NCI-H128 (cell line): Measurements from ENCODE around the gene PLLP.

ENCODE experiments used
- DNase-seq: peaks from one replicate; lab custom pipeline; 2025; ENCODE audit not compliant: unreplicated experiment; lab: John Stamatoyannopoulos, UW

Gene PLLP

DNA sequence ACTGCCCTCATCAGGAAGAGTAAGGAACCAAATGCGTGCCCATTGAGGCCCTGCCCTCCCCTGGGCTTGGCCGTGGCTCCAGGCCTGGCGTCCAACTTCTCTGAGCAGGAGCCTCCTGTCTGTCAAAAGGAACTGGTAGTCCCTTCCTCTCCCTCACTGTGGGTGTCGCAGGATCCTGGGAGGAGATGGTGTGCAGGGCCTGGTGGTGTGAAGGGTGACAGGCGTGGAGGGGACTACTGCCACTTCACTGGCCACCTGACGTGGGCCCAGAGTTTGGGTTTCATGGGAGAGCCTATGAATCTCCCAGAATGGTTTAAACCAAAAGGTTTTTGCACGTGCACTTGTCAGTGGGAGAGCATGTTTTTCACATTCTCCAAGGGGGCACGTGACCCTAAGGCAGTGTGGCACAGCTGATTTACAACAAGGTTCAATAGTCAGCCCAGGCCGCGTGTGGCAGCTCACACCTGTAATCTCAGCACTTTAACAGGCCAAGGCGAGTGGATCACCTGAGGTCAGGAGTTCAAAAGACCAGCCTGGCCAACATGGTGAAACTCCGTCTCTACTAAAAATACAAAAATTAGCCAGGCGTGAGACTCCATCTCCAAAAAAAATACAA lies 26.9 kb downstream of the PLLP start:
- no peak for DNase-seq

DNA sequence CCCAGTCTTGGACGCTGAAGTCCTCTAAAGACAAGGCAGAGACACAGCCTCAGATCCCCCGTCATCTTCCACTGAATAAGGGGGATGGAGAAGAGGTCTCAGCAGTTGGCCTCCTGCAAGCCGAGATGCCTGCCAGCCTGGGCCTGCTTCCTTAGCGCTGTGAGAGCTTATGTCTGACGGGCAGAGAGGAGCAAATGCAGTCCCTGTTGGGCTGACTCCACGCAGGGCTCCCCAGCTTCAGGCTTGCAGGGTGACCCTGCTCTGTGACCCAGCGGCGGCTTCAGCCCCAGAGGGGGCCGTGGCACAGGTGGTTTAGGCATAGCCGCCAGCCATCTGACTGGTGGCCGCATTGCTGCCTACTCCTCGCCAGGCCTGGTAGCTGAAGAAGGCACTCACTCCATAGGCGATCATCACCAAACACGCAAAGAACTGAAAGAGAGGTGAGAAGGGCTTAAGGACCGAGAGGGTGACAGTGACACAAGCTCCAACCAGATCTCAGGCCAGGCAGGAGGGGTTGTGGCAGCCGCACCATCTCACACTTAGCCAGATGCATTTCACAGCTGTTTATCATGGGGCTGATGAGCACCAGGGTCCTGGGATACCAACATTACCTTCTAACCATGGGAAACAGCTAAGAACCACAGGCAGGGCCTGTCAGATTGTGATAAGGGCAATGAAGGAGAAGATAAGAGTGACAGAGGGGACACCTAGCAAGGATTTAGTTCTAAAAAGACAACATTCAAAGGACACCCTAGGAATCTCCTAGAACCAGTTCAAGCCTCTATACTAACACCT lies 27.7 kb downstream of the PLLP start:
- no peak for DNase-seq

DNA sequence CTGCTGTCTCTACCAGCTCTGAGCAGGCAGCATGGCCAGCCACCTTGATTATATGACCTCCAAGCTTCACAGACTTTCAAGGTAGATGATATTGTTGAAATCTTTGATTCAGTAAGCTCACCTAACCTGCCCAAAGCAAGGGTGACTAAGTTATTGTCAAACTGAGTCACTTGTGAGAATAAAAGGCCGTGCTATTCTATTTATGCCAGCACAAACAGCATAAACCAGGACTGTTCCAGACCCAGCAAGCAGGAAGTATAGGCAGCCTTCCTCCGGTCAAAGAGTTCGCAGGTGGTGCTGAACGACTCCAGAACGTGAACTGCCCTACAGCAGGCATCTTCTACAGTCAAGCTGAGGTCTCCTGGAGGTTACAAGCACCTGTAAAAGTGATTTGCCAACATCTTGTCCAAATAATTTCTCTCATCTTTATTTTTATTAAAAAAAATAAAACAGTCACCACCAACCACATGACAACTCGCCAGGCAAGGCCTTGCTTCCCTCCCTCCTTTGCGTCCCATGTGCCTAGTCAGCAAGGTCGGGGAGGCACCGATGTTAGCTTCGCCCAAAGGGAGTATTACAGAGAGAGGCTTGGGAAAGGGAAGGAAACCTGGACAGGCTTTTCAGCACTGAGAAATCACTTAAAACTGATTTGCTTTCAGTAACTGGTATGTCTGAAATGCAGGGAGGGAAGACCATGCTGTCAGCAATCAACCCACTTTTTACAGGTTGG lies 28.6 kb downstream of the PLLP start:
- no peak for DNase-seq

DNA sequence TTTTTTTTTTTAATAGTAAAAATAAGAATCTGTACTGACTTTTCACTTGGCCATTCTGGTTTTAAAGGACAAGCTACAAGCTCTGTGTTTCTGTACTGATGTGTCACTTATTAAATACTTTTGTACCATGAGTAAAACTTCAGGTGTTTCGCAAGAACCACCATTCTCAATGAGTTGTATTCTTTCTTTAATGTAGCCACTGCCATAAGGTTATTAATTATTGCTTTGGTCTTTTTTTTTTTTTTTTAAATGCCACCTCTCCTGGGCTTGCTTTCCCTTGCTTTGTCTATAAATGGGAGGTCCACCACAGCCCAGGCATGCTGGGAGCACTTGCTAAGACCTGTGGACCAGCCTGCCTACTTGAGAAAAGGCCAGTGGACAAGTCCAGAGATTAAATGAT lies 31.0 kb downstream of the PLLP start:
- DNase-seq = no peak

DNA sequence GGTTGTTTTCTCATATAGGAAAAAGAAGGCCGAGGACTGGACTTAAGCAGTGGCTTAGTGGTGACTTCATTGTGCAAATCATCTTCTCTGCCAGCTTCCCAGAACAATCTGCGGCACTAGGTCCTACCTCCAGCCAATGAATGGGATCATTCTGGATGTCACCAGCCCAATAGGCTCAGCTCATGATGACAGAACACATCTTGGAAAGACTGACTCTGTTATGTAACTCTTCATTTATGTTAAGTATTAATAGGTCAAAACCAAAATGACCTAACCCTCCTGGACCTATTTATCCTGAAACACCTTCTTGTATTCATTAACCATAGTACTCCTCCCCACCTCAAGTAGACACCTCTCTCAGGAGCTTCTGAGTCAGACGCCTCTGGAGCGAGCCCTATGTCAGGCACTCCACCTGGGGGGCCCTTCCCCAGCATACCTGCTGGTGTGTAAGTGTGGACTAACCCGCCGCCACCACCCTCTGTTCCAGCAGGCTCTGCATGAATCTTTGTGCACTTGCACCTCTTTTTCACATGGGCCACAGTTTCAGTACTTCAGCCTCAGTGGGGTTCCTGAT lies 32.2 kb downstream of the PLLP start:
- DNase-seq = no peak

DNA sequence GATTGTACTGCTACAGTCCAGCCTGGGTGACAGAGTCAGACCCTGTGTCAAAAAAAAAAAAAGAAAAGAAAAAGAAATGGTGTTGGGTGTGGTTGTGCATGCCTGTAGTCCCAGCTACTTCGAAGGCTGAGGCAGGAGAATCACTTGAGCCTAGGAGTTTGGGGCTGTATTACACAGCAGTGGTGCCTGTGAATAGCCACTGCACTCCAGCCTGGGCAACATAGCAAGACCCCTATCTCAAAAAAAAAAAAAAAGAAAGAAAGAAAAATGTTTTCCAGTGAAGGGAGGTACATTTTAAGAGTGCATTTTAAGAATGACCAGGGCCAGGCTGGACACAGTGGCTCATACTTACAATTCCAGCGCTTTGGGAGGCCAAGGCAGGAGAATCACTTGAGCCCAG lies 33.1 kb downstream of the PLLP start:
- no peak for DNase-seq

DNA sequence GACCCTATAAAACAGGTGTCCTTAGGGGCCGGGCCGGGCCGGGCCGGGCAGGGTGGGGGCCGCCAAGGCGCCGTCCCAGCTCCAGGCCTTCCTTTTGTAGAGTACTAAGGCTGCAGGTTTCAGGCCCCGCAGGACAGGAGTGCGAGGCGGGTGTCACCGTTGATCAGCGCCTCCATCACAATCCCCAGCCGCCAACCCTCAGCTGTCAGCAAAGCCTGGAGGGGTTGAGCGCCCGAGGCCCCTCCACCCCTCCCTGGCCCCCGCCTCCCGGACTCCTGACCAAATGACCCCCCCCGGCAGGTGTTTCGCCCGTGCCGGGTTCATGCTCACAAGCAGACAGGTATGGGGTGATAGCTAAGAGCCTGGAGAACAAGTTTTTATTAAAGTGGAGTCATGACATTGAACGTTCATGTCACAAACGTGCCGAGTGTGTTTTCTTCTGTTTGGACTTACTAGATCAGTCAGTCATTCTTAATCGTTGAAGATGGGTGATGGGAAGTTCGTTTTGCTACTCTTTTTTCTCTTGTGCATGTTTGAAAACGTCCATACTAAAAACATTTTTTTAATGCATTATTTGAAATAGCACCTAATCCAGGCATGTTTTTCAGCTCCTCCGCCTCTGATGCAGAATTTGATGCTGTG lies 38.9 kb downstream of the PLLP start:
- DNase-seq = no peak

DNA sequence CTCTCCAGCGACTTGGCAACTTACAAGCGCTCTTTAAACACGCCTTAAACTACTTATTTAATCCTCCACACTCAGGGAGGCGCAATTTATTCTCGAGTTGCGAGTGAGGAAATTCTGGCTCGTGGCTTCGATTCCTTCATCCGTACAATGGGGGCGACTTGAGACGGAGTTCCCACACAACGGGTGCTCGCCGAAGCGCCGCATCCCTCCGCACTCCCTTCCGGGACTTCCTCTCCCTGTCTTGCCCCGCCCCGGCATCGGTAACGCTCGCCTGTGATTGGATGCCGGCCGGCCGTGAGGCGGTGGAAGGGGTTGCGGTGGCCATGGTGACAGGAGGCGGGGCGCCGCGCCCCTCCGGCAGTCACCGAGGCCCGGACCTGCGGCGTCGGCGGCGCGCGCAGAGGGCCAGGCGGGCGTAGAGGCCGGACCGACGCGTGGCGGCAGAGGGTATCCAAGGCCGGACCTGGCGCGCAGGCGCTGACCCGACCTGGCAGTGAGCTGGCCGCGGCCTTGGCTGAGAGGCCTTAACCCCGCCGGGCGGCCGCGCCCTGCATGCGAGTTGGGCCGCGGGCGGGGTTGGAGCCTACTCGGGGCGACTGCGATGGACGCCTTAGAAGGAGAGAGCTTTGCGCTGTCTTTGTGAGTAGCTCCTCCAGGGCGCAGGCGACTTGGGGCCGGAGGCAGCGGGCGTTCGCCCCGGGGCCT lies 39.6 kb downstream of the PLLP start, which contains the start of gene ARL2BP:
Gene ARL2BP (plus strand): TSS at position 493 of the 705 bp plus-strand sequence. CDS start 109 bp downstream, at position 602.
- DNase-seq = peak; percentile 81

DNA sequence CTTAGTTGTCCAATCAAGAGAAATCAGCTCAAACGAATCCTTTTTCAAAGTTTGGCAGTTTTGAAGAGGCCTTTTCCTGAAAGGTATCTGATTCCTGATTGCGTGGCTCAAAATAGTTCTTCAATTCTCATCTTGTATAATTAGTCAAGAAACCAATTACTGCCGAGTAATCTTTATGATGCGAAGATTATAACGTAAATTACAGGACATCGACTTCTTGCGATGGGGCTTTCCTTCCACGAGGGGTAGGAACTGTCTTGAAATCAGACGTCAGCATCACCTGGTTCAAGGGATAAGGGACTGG lies 40.1 kb downstream of the PLLP start:
- no peak for DNase-seq

DNA sequence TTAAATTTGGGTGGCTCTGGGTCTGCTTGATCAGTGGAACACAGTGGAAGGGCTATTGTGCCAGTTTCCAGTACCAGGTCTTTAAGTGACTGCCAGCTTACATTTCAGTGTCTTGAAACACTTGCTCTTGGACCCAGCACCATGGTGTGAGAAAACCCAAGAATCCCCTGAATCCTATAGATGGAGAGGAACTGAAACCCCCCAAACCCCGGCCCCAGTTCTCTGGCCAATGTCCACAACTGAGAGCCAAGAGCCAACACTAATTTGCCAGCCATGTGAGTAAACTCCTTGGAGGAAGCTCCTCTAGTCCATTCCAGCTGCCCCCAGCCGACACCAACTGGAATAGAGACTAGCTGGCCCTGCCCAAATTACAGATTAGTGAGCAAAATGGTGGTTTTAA lies 41.8 kb downstream of the PLLP start:
- DNase-seq = no peak

DNA sequence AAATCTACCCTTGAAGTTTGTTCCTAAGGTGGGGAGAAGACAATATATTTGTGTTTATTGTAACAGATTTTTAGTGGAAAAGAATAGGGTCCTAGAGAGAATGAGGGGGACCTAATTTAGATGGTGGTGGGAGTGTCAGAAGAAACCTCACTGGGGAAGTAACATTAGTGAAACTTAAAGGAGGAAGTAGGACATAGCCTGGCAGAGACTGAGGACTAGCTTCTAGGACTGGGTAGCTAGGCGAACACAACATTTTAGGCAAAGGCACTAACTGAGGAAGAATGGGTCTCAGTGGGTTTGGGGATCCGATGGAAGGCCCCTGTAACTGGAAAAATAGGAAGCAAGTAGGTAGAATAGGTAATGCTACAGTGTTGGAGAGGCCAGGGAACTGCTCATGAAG lies 43.6 kb downstream of the PLLP start:
- DNase-seq = no peak

DNA sequence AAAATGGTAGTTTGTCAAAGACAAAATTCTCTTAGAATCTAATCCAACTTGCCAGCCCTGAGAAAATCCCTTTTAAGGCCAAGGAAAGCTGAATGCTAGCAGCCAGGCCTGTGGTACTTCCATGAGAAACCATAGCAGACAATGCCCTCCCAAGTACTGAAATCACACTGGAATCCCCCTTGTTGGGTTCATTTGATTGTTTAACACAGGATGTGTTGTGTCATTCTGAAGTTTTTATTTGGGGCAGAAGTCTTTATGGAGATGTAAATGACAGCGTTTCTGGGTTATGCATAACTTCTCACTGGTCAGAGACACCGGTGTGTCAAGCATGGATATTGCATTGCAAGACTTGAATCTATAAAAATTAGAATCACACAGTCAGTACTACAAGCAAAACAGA lies 45.4 kb downstream of the PLLP start:
- DNase-seq = no peak

DNA sequence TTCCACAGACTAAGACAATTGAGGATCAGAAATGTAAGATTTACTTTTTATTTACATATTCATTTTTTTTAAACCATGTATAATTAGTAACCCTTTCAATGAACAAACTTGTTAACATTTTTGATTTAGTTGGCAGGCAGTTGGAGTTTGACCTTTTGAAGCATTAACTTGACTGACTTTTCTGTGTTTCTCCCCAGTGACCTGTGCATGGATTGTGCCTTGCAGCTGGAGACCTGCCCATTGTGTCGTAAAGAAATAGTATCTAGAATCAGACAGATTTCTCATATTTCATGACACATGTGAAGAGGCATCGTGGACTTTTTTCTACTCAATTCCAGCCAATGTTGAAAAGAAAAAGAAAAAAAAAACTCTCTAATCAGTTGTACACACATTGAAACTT lies 45.8 kb downstream of the PLLP start:
- no peak for DNase-seq

DNA sequence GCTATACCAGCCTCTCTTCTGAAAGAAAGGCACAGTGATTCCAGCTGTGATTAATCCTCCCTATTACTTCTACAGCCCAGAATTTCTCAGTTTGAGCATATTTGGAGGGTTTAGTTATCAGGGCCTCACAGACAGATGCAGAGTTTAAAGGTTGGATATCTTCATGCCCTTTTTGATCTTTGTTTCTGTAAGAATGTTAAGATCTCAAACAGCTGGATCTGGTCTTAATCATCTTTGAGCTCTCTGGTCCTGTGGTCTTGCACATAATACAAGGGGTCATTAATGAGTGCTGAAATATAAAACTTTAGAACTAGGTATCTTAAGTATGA lies 48.5 kb downstream of the PLLP start:
- DNase-seq = no peak

DNA sequence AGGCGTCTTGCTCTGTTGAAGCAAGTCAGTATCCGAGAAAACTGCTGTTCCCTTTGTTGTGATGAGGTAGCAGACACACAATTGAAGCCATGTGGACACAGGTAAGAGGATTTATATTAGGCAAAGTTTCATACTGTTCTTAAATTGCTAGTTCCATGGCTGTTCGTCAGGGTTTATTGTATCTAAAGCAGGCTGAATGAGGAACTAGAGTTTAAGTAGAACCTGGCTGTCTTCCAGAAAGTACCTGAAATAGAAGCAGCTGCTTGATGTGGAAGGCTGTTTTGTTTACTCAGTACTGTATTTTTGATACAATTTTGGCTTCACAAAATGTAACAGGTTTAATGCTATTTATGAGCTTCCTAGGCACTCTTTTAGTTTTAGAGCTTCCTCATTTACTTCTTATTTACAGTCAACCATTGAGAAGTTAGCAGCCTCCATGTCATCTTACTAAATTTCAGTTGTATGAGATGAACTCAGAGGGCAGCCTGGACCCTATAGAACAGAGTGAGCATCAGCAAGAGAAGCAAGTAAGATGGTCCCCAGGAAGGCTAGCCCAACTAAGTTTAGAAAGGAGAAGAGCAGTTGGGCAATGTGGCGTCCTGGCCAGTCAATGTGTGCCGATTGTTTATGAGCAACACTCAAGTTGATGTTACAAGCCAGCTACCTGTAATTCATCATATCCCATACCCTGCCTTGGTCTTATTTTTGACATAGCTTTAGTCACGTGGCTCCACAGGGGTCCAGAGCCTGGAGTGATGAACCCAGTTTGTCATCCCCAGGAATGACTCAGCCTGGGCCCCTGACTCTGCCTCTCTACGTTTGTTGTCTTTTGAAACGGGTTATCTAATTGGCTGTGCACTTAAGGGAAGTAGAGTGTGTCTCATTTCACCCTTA lies 49.1 kb downstream of the PLLP start:
- DNase-seq = peak; percentile 74

DNA sequence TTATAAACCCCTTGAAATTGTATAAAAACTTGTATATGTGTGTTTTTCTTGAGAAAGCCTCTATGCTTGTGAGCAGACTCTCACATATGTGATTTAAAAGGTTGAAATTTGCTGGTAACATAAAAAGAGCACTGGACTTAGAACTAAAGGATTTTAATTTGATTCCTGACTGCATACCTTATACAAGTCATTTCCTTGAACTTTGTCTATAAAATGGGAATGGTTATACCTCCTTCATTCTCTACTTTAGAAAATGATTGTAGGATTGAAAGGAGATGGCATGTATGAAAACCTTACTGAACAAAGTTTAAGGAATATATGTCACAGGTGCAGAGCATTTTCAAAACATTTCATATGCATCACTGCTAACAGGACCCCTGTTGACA lies 49.8 kb downstream of the PLLP start:
- DNase-seq = no peak

DNA sequence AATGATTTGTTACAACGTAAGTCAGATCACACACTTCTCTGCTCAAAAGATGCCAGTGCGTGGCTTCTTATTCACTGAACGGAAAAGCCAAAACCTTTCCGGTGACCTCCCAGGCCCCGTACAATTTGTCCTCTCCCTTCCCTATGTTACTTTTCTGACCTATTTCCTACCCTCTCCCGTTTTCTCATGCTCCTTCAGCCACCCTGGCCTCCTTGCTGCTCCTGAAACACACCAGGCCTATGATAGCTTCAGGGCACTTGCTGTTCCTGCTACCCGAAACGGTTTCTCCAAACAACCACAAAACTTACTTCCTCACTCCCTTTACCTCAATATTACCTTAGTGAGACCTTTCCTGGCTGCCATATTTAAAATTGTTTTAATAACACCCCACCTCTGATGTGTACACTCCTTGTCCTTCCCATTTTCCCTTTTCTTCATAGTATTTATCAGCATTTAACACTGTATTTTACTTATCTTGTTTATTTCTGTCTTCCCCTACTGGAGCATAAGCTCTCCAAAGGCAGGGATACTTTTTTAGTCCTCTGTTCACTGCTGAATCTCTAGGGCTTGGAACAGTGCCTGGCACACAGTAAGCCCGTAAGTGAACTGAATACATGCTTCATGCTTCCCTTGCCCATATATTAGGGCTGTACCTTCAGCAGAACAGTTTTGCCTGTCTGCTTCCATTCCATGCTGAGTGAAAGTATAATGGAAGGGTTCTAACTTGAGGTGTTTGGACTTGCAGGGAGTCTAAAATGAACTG lies 50.3 kb downstream of the PLLP start:
- no peak for DNase-seq

DNA sequence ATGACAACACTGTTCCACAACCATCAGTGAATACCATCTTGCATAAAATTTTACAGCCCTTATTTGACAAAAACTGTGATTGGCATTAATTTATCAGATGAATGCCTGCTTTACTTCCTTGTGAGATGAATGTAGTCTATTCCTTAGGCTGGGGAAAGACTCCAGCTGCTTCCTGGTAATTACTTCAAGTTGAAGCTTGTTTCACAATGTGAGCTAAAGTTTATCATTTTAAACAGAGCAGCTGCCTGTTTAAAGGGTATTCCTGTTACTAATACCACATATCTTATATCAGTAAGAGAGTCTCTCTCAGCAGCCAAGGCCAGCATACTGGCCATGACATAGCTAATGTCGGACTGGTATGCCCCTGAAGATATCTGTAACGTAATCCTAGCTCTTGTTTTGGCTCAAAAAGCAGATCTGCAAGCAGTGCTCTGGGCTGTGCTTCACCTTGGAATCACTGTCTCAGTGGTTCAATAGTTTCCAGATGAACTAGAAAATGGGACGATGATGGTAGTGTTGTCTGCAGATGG lies 52.6 kb downstream of the PLLP start:
- DNase-seq = no peak

DNA sequence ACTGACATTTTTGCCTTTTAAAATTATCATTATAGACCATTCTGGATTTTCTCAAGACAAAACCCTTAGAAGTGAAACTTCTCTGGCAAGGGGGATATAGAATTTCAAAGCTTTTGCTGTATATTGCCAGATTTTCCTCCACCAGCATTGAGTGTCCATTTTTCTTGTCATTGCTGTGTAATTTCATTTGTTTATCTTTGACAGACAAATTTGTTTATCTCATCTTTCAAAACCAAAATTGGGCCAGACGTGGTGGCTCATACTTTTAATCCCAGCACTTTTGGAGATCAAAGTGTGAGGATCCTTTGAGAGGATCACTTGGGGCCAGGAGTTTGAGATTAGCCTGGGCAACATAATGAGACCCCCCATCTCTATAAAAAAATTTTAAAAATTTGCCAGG lies 55.4 kb downstream of the PLLP start:
- no peak for DNase-seq
